HG03280 (cell line): Measurements from ENCODE around the gene ARHGEF6.

Experiments used
- ATAC-seq: cut with Tn5 transposase; IDR thresholded peaks from one replicate; pipeline ENCODE4 v1.9.1; 2021; ENCODE audit warnings: mild to moderate bottlenecking, moderate library complexity; ENCODE audit not compliant: unreplicated experiment

The ARHGEF6 gene

DNA sequence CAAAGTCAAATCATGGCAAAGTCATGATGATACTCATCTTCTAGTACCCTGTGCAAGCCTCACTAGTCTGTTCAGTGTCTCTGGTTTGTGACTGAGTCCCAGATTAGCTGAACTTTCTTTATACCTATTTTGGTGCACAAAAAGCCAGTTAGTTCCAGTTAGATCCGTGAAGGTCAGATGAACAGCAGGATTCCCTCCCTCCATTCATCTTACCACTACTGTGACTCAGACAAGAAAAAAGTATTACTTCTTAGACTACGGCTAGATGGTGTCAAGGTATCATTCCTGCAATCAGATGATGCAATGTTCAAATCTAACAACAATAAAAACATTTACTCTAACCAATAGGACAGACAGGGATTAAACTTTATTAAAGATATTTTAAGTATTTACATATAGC, 30.4 kb downstream of the ARHGEF6 start:
- ATAC-seq = no peak

DNA sequence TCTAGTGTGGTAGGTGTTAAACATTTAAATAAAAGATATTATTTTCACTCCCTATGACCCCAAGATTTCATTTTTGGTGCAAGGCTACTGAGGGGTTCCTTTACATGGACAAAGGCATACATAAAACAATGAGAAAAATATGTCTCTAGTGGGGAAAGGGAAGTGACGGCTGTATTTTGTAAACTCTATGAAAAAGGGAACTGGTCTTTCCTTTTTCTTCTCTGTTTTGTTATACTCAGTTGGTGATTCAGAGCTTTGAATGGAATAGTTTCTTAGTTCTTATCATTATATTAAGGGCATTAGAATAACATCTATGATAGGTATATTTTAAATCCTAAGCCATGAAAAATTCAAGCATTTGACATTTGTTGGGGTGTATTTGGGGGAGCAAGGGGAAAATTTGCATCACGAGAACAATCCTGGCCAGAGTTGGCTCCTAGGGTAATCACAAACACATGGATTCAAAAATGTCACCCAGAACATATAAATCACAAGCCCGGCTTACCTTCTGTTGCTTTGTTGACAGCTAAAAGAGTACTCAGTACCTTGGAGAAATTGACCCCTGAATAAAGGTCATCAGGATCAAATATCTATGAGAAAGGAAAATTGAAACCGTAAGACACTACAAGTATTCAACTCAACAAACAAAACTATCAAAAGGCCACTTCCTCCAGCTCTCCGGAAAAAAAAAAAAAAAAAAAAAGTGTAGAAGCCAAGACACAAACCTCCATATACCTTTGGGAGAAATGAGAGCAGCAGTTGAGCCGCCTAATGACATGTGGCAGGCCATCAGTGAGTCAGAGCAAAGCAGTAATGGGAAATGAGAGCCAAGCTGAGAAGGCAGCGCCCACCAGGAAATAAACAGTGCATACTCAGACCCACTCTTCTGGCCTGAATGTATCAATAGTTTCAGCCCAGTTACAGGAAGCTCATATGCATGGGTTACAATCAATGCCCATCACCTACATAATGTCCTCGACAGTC, 33.4 kb downstream of the ARHGEF6 start:
- peak; percentile 48 for ATAC-seq

DNA sequence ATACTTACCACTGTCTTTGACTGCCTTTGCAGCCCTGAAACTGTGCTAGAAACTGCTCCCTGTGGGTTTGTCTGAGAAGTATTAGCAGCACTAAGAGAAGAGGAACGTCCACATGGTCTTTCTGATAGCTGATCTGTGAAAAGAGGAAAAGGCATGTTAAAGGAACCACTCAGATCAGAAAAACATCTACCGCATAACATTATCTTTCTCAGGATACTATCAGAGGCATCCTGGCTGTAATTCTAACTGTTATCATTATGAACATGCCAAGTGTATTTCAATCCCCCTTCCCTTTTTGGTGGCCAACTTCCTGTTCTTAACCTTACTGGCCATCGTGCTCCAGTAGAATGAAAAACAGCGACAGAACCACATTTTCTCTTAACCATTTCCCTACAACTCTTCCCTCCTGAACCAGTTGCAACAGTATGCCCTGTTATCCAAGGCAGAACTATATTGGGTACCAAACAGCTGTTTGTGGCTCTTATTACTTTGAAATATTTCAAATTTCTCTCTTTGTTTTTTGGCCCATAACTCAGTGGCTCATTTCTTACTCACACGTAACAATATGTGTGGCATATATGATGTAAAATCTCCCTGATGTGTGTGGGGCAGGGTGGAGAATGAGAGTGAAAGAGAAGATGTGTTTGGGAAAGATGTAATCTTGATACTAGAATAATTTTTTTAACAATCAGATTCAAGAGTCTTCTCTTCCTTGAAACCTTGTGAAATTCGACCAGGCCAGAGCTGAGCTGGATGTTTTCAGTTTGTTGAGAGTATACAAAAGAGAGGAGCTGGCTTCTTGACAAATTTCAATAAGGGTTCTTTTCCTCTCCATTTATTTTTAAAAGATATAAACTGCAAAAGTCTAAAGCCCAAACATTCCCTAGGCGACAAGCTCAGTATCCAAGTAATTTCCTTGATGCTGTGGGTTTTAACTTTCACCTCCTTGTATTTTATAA, 35.2 kb downstream of the ARHGEF6 start:
- ATAC-seq = no peak

GRCh38 chrX:136742721-136743379, 37.9 kb downstream of the ARHGEF6 start:
- ATAC-seq = no peak

- ATAC-seq = no peak
Observed at GRCh38 chrX:136738049-136738729, 42.5 kb downstream of the ARHGEF6 start.

DNA sequence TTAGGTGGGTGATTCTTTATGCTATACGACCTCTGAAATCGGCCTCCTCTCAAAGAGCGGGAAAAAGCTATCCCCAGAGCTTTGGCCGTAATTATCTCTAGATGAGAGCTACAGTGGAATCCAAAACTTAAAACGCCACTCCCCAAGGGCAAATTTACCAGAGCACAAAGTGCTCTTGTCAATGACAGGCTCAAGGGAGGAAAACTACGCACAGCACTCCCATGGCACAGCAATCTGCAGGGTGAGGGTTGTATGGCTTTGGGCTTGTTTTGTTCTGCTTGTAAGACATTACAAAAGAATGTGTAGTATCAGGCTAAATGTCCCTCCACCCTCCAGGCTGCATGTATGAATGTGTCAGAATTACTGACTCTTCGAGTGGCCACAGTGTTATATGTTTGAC, 44.0 kb downstream of the ARHGEF6 start:
- no peak for ATAC-seq

GRCh38 chrX:136735601-136736000, 45.1 kb downstream of the ARHGEF6 start:
- ATAC-seq = no peak

GRCh38 chrX:136733613-136734012, 47.1 kb downstream of the ARHGEF6 start:
- ATAC-seq = no peak

GRCh38 chrX:136731798-136732197, 48.9 kb downstream of the ARHGEF6 start:
- no peak for ATAC-seq

- no peak for ATAC-seq
Observed at GRCh38 chrX:136731207-136731782, 49.4 kb downstream of the ARHGEF6 start.

GRCh38 chrX:136728393-136728792, 52.3 kb downstream of the ARHGEF6 start:
- ATAC-seq = no peak

DNA sequence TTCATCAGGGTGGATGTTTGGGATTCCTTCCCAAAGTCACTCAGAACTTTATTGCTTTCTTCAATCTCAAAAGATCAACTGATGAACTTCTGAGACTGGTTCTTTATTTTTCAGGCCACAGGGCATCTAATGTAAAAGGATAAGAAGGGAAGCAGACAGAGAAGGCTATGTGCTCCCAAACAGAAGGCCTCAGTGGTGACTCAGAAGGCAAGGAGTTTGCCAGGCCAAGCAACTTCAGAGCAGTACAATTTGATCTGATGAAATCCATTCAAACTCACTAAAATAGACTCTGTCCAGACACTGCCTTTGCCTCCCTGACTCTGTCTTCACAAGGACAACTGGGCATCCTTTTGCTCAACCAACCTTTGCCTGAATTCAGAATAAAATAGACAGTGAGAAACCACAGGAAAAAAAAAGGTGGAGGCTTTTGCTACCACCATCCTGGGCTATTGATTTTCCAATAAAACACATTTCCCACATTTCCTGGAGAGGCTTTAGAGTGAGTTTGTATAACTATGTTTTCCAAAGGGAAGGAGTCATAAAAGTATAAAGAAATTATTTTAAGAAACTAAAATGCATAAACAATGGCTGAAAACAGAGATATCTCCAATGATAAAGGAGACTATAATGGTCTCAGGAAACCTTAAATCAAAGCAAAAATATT, 55.2 kb downstream of the ARHGEF6 start:
- no peak for ATAC-seq

- no peak for ATAC-seq
Observed at GRCh38 chrX:136718091-136718490, 62.6 kb downstream of the ARHGEF6 start.

GRCh38 chrX:136714626-136715599, 65.8 kb downstream of the ARHGEF6 start:
- peak; percentile 88 for ATAC-seq

DNA sequence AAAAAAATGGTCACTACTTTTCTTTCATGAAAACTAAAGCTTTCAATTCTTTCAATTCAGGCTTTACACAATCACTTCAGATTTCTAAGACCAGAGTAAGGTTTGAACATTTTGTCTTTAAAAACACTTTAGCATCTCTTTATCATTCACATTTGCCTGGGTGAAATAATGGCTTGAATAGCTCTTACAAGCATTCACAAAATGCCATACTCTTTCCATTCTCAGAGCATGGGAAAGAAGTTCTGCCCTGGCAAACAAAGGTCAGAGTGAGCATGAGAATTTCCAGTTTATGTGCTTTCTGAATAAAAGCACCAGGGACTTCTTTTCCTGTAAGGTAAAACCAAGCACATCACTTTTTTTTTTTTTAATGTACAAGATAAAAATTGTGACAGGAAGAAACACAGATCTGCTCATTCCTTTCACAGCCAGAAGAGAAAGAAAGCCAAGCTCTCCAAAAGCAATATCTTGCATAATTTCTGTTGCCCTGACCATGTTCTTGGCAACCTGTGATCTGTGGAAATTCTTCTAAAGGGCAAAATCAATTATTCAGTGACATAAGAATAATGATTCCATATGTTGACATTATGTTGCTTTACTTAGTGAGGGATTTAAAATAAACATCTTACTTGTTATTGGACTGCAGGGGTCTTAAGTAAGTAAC, 68.0 kb downstream of the ARHGEF6 start:
- ATAC-seq = no peak

- ATAC-seq = no peak
Observed at GRCh38 chrX:136711147-136711546, 69.6 kb downstream of the ARHGEF6 start.

- no peak for ATAC-seq
Observed at GRCh38 chrX:136710325-136710951, 70.3 kb downstream of the ARHGEF6 start.
